Effector CD8-positive, alpha-beta T cell (primary cell): Measurements from ENCODE around the gene SYNPO2.
"Not testable (repeated sequence)": the region's sequence is repeated elsewhere in the genome, so short reads cannot be mapped to it uniquely, and the experiment has no call there.

ENCODE experiments used
- DNase-seq: peaks from one replicate; lab custom pipeline; 2025; lab: John Stamatoyannopoulos, UW

SYNPO2 gene

DNA sequence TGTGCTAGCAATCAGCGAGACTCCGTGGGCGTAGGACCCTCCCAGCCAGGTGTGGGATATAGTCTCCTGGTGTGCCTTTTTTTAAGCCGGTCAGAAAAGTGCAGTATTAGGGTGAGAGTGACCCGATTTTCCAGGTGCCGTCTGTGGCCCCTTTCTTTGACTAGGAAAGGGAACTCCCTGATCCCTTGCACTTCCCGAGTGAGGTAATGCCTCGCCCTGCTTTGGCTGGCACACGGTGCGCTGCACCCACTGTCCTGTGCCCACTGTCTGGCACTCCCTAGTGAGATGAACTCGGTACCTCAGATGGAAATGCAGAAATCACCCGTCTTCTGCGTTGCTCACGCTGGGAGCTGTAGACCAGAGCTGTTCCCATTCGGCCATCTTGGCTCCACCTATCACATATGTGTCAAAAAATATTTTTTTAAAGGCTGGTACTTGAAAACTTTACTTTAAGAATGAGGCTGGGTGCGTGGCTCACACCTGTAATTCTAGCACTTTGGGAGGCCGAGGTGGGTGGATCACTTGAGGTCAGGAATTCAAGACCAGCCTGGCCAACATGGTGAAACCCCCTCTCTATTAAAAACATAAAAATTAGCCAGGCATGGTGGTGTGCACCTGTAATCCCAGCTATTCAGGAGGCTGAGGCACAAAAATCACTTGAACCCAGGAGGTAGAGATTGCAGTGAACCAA is 179.2 kb downstream of the SYNPO2 start:
- not testable (repeated sequence) for DNase-seq

DNA sequence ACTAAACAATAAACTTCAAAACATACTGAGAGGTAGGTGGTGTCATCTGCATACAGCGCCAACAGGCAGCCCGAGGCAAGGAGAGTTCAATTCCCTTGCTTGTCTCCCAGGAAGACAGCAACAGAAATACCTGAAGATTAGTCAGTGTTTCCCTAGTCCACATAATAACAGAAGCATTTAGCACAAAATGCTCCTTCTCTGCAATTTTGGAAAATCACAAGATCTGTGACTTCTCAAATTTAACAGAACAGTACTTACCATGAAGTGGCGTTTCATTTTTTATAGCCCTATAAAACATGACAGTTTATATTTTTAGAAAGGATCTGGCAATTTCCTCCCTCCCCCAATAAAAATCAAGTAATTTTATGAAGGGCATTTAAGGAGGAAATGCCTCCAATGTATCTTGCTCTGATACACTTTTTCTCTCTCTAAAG is 179.9 kb downstream of the SYNPO2 start:
- no peak for DNase-seq

GRCh38 chr4:119070301-119070700 is 181.6 kb downstream of the SYNPO2 start:
- DNase-seq = no peak

DNA sequence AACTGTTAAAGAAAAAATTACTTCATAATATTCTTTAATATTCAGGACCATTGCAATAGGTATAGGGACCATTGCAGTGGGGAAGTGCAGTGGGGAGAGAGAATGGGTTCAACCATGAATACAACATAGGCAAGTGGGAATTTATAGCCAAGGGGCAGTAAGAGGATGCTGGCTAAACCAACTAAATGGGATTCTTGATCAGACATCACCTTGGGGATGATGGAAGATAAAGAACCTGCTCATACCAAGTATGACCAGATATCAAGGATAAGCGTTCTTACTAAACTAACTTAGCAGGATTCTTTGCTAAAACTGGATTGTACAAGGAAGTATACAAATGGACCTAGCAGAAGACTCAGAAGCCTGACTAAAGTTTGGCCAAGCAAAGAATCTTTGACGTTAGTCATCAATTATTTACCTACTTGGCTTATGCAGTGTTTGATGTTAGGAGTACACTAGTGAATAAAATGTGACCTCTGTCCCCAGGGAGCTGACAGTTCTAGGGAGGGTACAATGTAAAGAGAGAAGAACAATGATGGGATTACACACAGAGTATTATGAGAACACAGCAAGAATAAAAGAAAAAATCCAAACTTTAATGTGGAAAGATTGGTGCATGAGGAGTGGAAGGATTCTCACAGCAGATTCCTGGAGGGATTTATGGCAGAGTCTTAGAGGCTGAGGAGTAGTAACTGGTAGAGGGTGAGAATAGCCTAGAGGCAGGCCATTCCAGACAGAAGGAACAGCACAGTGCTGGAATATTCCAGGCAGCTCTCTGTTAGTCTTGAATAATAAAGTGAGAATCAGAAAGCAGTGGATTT is 192.3 kb downstream of the SYNPO2 start:
- no peak for DNase-seq

DNA sequence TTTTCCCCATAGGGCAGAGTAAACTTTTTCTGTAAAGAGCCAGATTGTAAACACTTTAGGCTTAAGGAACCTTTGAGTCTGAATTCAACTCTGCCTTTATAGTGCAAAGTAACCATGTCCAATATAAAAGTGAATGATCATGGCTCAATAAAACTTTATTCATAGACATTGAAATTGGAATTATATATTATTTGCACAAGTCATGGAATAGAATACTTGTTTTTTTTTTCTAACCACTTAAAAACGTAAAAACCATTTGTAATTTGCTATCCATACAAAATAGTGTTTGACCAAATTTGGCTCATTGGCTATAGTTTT is 192.8 kb downstream of the SYNPO2 start:
- no peak for DNase-seq

DNA sequence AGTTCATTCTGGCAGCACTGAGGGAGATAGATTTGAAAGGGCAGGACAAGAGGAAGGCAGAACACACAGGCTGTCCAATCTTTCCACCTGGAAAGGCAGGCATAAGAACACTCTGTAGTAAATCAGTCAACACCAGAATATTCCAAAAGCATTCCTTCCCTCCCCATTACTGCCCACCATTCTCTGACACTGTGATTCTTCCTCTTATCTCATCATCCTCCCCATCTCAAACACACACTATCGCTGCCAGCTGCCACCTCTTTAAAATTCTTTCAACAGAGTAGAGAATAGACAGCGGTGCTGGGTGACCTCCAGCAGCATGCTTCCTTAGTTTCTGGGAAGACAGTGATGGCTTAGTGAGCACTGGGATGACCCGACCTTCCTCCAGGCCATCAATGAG is 193.3 kb downstream of the SYNPO2 start:
- no peak for DNase-seq

DNA sequence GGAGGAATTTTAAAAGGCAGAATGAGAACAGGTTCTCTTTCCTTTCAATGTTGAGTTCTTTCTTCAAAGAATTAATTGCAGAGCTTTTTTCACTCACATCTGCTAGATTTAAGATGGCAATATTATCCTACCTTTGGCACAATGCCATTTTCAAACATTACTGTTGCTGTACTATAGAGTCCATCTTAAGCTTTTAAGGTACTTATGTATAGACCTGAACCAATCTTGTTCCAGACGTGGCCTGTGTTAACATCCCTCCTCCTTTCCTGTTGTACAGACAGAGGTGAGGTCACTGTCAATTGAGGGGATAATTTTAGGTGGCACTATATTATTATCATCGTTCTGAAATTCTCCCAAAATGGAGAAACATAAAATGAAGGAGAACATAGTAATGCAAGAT is 194.0 kb downstream of the SYNPO2 start:
- no peak for DNase-seq

DNA sequence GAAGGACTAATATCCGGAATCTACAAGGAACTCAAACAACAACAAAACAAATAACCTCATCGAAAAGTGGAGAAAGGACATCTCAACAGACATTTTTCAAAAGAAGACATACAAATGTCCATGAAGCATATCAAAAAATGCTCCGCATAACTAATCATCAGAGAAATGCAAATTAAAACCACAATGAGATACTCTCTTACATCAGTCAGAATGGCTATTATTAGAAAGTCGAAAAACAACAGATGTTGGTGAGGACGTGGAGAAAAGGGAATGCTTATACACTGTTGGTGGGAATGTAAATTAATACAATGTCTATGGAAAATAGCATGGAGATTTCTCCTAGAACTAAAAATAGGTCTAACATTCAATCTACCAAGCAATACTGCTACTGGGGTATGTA is 195.9 kb downstream of the SYNPO2 start:
- DNase-seq = no peak

DNA sequence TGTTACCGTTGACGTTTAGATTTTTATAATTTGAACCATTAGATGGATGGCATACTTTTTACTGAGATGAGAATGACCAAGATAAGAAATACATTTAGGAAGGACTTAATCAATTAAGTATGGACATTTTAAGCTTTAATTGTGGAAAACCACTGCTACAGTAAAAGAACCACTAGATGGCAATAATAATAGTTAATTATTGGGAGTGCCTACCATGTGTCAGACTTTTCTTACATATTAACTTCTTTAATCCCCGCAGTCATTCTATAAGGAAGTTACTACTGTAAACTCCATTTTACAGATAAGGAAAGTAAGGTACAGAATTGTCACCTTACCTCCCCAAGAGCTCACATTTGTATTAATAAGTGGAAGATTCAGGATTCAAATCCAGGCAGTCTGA is 198.5 kb downstream of the SYNPO2 start:
- no peak for DNase-seq

- DNase-seq = no peak
These were observed 199.0 kb downstream of the SYNPO2 start for GRCh38 chr4:119087656-119088055.

- no peak for DNase-seq
These were observed 204.6 kb downstream of the SYNPO2 start for GRCh38 chr4:119093042-119093827.

GRCh38 chr4:119097282-119097900 is 208.7 kb downstream of the SYNPO2 start:
- DNase-seq = no peak

DNA sequence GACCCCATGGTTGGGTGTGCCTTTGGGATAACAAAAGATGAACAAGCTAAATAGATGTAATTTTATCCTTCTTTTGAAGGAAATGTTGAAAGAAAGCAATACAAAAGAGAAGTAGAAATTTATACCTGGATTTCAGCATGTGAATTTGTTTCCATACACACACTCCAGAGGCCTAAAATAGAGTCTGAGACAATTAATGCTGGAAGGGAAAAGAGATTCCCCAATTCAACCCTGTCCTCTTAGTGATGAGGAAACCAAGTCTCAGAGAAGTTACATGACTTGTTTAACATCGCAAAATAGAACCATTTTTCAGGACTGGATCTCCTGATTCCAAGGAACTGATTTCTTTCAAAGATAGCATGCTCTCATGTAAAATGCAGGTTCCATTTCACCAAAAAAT is 209.7 kb downstream of the SYNPO2 start:
- DNase-seq = no peak

GRCh38 chr4:119099227-119099810 is 210.7 kb downstream of the SYNPO2 start:
- no peak for DNase-seq

DNA sequence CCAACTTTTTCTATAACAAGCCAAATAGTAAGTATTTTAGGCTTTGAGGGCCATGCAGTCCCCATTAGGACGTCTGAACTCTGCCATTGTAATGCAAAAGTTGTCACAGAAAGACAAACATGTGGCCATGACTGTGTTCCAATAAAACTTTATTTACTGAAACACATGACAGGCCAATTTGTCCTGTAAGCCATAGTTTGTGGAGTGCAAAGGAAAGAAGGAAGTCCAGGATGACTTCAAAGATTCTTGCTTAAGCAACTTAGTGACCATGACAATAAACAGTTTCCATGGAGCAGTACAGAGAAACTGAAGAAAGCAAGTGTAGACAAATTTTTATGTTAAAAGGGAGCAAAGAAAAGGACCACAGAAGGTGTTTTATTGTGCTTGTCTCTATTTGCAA is 212.0 kb downstream of the SYNPO2 start:
- DNase-seq = no peak

DNA sequence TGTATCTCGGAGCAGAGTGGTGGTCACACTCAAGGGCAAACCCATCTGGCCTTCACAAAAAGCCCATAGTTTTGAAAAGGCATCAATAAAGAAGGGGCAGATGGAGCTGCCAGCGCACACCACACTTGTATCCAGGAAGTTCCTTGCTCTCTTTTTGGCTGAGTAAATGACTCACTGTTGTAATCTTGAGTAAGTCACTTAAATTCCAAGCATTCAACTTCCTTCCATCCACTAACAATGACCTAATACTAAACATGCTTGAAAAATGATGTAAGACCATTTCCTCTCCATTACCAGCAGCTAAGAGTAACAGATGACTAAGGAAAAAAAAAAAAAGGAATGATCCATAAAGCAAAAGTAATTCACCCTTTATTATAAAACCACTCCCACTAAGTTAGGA is 214.6 kb downstream of the SYNPO2 start:
- no peak for DNase-seq

DNA sequence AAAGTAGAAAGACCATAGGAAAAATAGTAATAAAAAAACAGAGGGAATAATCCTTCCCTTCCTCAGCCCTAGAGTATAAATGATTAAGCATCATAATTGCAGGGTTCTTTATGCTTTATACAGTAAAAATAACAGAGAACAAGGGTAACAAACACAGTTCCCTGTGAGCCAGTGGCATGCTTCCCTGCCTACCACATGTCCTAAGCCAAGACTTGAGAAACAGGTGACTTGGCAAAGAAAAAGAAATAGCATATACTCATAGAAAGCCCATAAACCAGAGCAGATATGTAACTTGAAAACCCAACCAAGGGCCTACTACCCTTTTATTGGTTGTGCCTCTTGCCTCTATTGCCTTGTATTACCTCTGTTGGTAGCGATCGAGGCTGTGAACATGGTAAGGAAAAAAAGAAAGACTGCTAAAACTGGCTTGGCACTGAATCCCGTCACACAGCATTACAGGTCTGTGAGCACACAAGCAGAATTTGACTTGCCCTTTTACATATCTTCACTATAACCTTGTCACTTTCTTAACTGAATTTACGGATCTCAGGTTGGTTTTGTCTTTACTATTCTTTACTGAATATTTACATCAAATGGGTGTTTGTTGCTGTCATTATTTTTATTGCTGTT is 216.1 kb downstream of the SYNPO2 start:
- DNase-seq = no peak

GRCh38 chr4:119105605-119106004 is 217.0 kb downstream of the SYNPO2 start:
- DNase-seq = no peak

- no peak for DNase-seq
These were observed 217.7 kb downstream of the SYNPO2 start for GRCh38 chr4:119106036-119107000.

DNA sequence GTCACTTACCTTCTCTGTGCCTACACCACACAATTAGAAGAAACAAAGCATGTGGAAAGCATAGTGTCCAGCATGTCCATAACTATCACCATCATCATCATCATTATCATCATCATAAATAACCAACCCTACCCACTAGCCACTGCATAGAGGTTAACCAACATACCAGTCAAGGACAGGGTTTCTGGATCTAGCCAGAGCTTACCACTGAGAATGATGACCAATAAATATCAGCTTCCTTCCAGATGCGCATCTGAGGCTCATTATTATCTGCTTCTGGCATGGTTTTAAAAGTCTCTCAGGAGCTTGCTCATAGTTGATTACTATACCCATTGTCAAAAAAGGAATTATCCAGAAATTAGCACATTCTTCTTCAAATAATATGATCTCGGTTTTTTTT is 221.5 kb downstream of the SYNPO2 start:
- DNase-seq = no peak
